B cell (primary cell): Measurements from ENCODE around the gene NR3C2. TPM values are rescaled to one million over a fixed set of nuclear protein-coding genes. Genes with fewer than 3 reads are reported as not detected.

Experiments
- ATAC-seq: fragments of 200-7000 bp; cut with Tn5 transposase; one replicate; pipeline ENCODE4 v1.10.0; 2021; ENCODE audit warnings: low read depth, mild to moderate bottlenecking, moderate number of reproducible peaks, moderate library complexity
- CTCF ChIA-PET: fragments of 350-600 bp; sonication (Branson Sonifier 250); formaldehyde crosslinking; loops from one replicate; lab custom pipeline; 2021; ENCODE audit warnings: antibody characterized with exemption, inconsistent platforms; lab: Charles Lee
- POLR2A ChIA-PET: fragments of 350-600 bp; sonication (Branson Sonifier 250); formaldehyde crosslinking; loops from one replicate; lab custom pipeline; 2021; ENCODE audit warnings: antibody characterized with exemption; lab: Charles Lee
- DNase-seq: peaks from one replicate; pipeline ENCODE4 v3.0.0; 2013
- H2AFZ ChIP-seq: 2 replicates; pipeline ENCODE4 v1.6.1; 2012; ENCODE audit warnings: mild to moderate bottlenecking, low read depth, low read length; ENCODE audit not compliant: insufficient read depth, poor library complexity, severe bottlenecking
- H3K27ac ChIP-seq, 2 donors: 1 replicate in 1 of 2; 2 replicates in 1 of 2; pipeline ENCODE4 v1.5.1; 2012 to 2013; ENCODE audit warnings: low read length in 2 of 2, mild to moderate bottlenecking in 2 of 2, moderate library complexity in 1 of 2
- H3K27me3 ChIP-seq, 4 experiments: fragments of 200-600 bp in 1 of 4; sonication (generic) in 1 of 4; replicated peaks in 1 of 4; 1 replicate in 2 of 4; 2 replicates in 2 of 4; pipeline versions ENCODE4 v1.6.1 to v1.7.0; 2013 to 2016; ENCODE audit warnings: low read length in 3 of 4, mild to moderate bottlenecking in 2 of 4, mixed read lengths in 1 of 4, moderate library complexity in 1 of 4; ENCODE audit not compliant: insufficient read depth in 4 of 4, control insufficient read depth in 3 of 4; ENCODE audit errors: control extremely low read depth in 1 of 4
- H3K36me3 ChIP-seq, 2 experiments: replicated peaks in 1 of 2; 1 replicate in 1 of 2; 2 replicates in 1 of 2; pipeline versions ENCODE4 v1.6.1 to v1.7.1; 2013; ENCODE audit warnings: low read length in 1 of 2; ENCODE audit not compliant: insufficient read depth in 2 of 2, control insufficient read depth in 1 of 2; ENCODE audit errors: control extremely low read depth in 1 of 2, extremely low read depth in 1 of 2
- H3K4me1 ChIP-seq, 2 donors: fragments of 200-600 bp in 1 of 2; sonication (generic) in 1 of 2; 1 replicate in 1 of 2; 2 replicates in 1 of 2; pipeline versions ENCODE4 v1.5.1 to v1.6.1; 2013 to 2017; ENCODE audit warnings: low read length in 2 of 2; ENCODE audit not compliant: control insufficient read depth in 2 of 2, insufficient read depth in 2 of 2
- H3K4me2 ChIP-seq: replicated peaks from 2 replicates; pipeline ENCODE3; 2012; ENCODE audit warnings: mild to moderate bottlenecking, low read depth, low read length; ENCODE audit not compliant: poor library complexity, severe bottlenecking
- H3K4me3 ChIP-seq, 5 experiments: fragments of 200-600 bp in 1 of 5; sonication (generic) in 1 of 5; 1 replicate in 3 of 5; 2 replicates in 2 of 5; pipeline versions ENCODE4 v1.5.1 to v1.7.0; 2011 to 2016; ENCODE audit warnings: low read length in 4 of 5, mild to moderate bottlenecking in 4 of 5, low read depth in 2 of 5, control low read depth in 1 of 5, moderate library complexity in 1 of 5; ENCODE audit not compliant: insufficient read depth in 1 of 5; ENCODE audit errors: control extremely low read depth in 1 of 5, extremely low read depth in 1 of 5
- H3K79me2 ChIP-seq: fragments of 200-600 bp; sonication (generic); one replicate; pipeline ENCODE4 v1.6.0; 2016; ENCODE audit warnings: low read length; ENCODE audit not compliant: control insufficient read depth, insufficient read depth
- H3K9ac ChIP-seq: fragments of 200-600 bp; sonication (generic); 2 replicates; pipeline ENCODE4 v1.6.1; 2017; ENCODE audit warnings: mild to moderate bottlenecking, low read length, moderate library complexity
- H3K9me3 ChIP-seq, 3 donors: one replicate each; pipeline versions ENCODE4 v1.6.1 to v1.7.1; 2013; ENCODE audit warnings: low read length in 2 of 3; ENCODE audit not compliant: control insufficient read depth in 2 of 3, insufficient read depth in 1 of 3; ENCODE audit errors: control extremely low read depth in 1 of 3
- H4K20me1 ChIP-seq: 2 replicates; pipeline ENCODE4 v1.6.0; 2012; ENCODE audit warnings: mild to moderate bottlenecking, low read length; ENCODE audit not compliant: insufficient read depth, control insufficient read depth, poor library complexity, severe bottlenecking
- H3K27ac Mint-ChIP-seq: one replicate; pipeline ENCODE4 v1.8.0; 2021; ENCODE audit warnings: mixed read lengths
- H3K27me3 Mint-ChIP-seq: one replicate; pipeline ENCODE4 v1.8.0; 2021; ENCODE audit warnings: mixed read lengths
- H3K4me1 Mint-ChIP-seq: one replicate; pipeline ENCODE4 v1.8.0; 2021; ENCODE audit warnings: mixed read lengths
- H3K4me3 Mint-ChIP-seq: one replicate; pipeline ENCODE4 v1.8.0; 2021; ENCODE audit warnings: mixed read lengths
- H3K9me3 Mint-ChIP-seq: one replicate; pipeline ENCODE4 v1.8.0; 2022; ENCODE audit warnings: mixed read lengths; ENCODE audit not compliant: insufficient read depth
- CTCF ChIP-seq: fragments of 200-600 bp; IDR thresholded peaks from one replicate; pipeline ENCODE4 v1.8.0; 2022; ENCODE audit warnings: antibody characterized with exemption, mild to moderate bottlenecking
- EZH2 ChIP-seq: IDR thresholded peaks from 2 replicates; pipeline ENCODE4 v1.6.1; 2012; ENCODE audit warnings: borderline replicate concordance, low read depth, mild to moderate bottlenecking, moderate library complexity, low read length; ENCODE audit not compliant: insufficient read depth, poor library complexity, severe bottlenecking
- WGBS: methylation state at CpG from one replicate; pipeline ENCODE4 v1.1.5; 2013; ENCODE audit warnings: missing lambda C conversion rate; ENCODE audit not compliant: insufficient coverage; 5-methylcytosine and 5-hydroxymethylcytosine counted together
- intact Hi-C: fragments of 100-400 bp; cut with micrococcal nuclease; formaldehyde crosslinking; loops from one replicate; pipeline ENCODE4 v1.10.0; 2022
- polyA plus RNA-seq: library from polyadenylated mRNA; depleted of rRNA; stranded (reverse); fragments of >200 nt; gene quantifications from 2 replicates; pipeline ENCODE4 v1.2.3, GENCODE V29; 2012
- total RNA-seq, 2 donors: library from RNA; stranded (reverse); fragments of 120-200 nt in 1 of 2; gene quantifications; 1 replicate in 1 of 2; 2 replicates in 1 of 2; pipeline versions ENCODE4 v1.2.3 to v1.2.4, GENCODE V29; 2013 to 2022

The NR3C2 gene
- total and polyA plus RNA-seq, 2 donors (not counting 1 experiment from before 2014, with no cell fraction given), result 6.7 to 19.3 TPM

DNA sequence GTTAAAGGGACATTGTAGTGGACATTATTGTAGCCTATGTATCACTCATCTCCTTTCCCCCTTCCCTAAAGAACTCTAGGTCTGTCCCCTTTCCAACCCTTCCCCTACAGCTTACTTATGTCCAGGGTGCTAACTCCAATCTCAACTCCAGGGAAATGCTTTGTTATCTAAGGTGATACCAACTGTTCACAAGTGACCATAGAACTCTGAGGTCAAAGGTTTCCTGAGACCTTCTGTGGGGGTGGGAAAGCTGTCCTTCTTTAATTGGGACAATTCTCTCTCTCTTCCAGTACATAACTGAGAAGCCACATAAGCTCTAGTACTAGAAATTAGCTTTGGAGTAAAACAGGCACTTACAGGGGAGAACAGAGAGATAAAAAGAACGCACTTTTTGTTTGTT, 212.4 kb downstream of the NR3C2 start:
- POLR2A ChIA-PET, result no interaction called here
- H3K9ac ChIP-seq, result no peak overlapping the region
- H2AFZ ChIP-seq, result no peak overlapping the region
- Mint-ChIP-seq H3K9me3 (no peaks in the 10 kb centered on the region), H3K4me3 (no peak overlapping the region), H3K27me3 (no peaks in the 10 kb centered on the region), H3K4me1 (no peaks in the 10 kb centered on the region), H3K27ac (no peak overlapping the region)
- WGBS, result no CpG with 5 or more reads among the region's 1 CpG
- no peaks in the 10 kb centered on the region for H3K36me3 ChIP-seq
- no peaks in the 10 kb centered on the region for H3K4me1 ChIP-seq
- intact Hi-C loops, result no loop called here
- DNase-seq (no peak), ATAC-seq (no peak)
- CTCF ChIA-PET, result no interaction called here
- no peak overlapping the region for H3K27ac ChIP-seq
- no peaks in the 10 kb centered on the region for H3K79me2 ChIP-seq
- TF ChIP-seq CTCF (no peak), EZH2 (no peak)
- H3K4me3 ChIP-seq, result no peak overlapping the region
- H4K20me1 ChIP-seq, result no peaks in the 10 kb centered on the region
- H3K27me3 ChIP-seq, result no peaks in the 10 kb centered on the region
- H3K9me3 ChIP-seq, result no peaks in the 10 kb centered on the region
- H3K4me2 ChIP-seq, result no peak overlapping the region

GRCh38 chr4:148229028-148229427, 213.2 kb downstream of the NR3C2 start:
- no peak overlapping the region for H3K27ac Mint-ChIP-seq
- Histone ChIP-seq H3K79me2 (no peaks in the 10 kb centered on the region), H3K4me1 (no peaks in the 10 kb centered on the region), H3K27me3 (no peaks in the 10 kb centered on the region), H3K9ac (no peak overlapping the region), H2AFZ (no peak overlapping the region), H3K9me3 (no peaks in the 10 kb centered on the region), H3K27ac (no peak overlapping the region), H3K4me3 (no peak overlapping the region), H3K4me2 (no peak overlapping the region), H4K20me1 (no peaks in the 10 kb centered on the region), H3K36me3 (no peaks in the 10 kb centered on the region)
- ATAC-seq (no peak), DNase-seq (no peak)
- WGBS, result 100% methylated on average over 2 of the region's 4 CpGs
- no peaks in the 10 kb centered on the region for H3K4me1 Mint-ChIP-seq
- no peak overlapping the region for H3K4me3 Mint-ChIP-seq
- ChIA-PET CTCF (no interaction called here), POLR2A (no interaction called here)
- no peaks in the 10 kb centered on the region for H3K27me3 Mint-ChIP-seq
- no peaks in the 10 kb centered on the region for H3K9me3 Mint-ChIP-seq
- intact Hi-C loops, result no loop called here
- TF ChIP-seq CTCF, result no peak
